OCI-LY7 (cell line): ENCODE results near the gene FCSK.

ENCODE experiments used
- CTCF ChIP-seq: fragments of 200-600 bp; sonication (generic); conservative IDR thresholded peaks from 2 replicates; pipeline ENCODE4 v1.5.1; 2014; ENCODE audit warnings: mild to moderate bottlenecking, antibody characterized with exemption, low read length, moderate library complexity, mixed read lengths
- EZH2phosphoT487 ChIP-seq: fragments of 200-600 bp; sonication (generic); IDR thresholded peaks from 2 replicates; pipeline ENCODE4 v1.6.1; 2018; ENCODE audit warnings: low read depth, borderline replicate concordance, mild to moderate bottlenecking, mixed run types, antibody characterized with exemption, low read length, moderate library complexity, mixed read lengths

- TF ChIP-seq CTCF (no peak), EZH2phosphoT487 (no peak)
Observed at GRCh38 chr16:70410734-70411133, 43.7 kb upstream of the FCSK start.
